HG03103 (cell line): ENCODE results near the gene CHRNA5.
"Not testable (repeated sequence)": the region's sequence is repeated elsewhere in the genome, so short reads cannot be mapped to it uniquely, and the experiment has no call there.

Experiments used
- ATAC-seq: cut with Tn5 transposase; IDR thresholded peaks from one replicate; pipeline ENCODE4 v1.9.1; 2021; ENCODE audit warnings: low read depth; ENCODE audit not compliant: unreplicated experiment

Gene CHRNA5

DNA sequence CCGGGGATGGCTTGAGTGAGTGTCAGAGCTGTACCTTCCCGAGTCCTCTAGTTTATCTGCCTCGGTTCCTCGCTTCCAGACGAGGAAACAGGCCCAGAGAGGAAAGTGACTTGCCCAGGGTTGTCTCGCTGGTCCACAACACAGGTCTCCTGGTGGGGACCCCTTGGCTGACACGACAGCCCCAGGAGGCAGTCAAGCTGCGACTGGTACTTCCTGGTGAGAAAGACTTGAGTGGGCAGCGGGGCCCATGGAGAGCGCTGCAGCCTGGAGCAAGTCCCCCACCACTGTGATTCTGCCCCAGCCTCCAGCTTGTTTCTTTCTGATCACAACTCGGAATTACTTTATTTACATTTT is 600 bp upstream of the CHRNA5 start:
- ATAC-seq: no peak

GRCh38 chr15:78565951-78566774 is 843 bp downstream of the CHRNA5 start:
- no peak for ATAC-seq

DNA sequence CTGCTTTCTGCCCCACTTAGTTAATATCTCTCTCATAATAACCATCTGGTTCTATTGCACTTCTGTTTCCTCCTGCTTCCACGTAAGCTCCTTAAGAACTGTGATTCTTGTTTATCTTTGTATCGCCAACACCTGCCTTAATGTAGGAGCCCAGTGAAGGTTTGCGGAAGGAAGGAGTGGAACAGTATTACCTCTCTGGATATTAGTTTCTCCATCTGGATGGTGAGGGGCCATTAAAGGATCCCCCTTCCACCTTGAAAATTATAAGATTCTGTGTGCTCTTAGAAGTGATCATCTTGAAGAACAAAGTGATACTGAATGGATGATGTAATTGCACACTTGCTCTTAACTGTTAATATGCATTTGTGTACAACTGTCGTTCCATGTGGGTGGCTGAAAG is 2.2 kb downstream of the CHRNA5 start:
- ATAC-seq: no peak

- ATAC-seq: no peak
Measured at GRCh38 chr15:78570710-78571109, 5.4 kb downstream of the CHRNA5 start.

GRCh38 chr15:78571382-78571781 is 6.1 kb downstream of the CHRNA5 start:
- no peak for ATAC-seq

DNA sequence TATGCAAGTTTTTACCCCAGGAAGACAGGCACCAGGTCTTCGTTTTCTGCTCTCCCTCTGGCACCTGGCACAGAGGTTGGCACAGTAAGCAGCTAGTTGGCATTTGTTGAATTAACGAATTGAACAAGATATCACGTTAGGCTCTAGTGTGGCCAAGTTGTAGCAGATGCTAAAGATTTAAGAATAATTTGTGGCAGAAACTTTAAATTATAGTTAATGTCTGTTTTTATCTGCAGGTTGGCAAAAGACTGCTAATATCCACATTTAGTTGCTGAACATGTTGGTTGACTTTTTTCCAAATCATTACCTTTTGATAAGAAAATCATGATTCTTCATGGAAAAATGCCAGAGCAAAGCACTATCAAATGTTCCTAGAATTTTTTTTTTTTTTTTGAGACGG is 8.1 kb downstream of the CHRNA5 start:
- no peak for ATAC-seq

- no peak for ATAC-seq
Measured at GRCh38 chr15:78574944-78575343, 9.6 kb downstream of the CHRNA5 start.

GRCh38 chr15:78597583-78597982 is 32.3 kb downstream of the CHRNA5 start:
- ATAC-seq: no peak

DNA sequence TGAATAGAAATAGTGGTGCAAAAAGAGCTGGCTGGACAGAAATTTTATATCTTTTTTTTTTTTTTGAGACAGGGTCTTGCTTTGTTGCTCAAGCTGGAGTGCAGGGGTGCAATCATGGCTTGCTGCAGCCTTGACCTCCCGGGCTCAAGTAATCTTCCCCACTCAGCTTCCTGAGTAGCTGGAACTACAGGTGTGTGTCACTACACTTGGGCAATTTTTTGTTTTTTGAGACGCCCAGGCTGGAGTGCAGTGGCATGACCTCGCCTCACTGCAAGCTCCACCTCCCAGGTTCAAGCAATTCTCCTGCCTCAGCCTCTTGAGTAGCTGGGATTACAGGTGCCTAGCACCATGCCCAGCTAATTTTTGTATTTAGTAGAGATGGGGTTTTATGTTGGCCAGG is 33.0 kb downstream of the CHRNA5 start:
- ATAC-seq: no peak

DNA sequence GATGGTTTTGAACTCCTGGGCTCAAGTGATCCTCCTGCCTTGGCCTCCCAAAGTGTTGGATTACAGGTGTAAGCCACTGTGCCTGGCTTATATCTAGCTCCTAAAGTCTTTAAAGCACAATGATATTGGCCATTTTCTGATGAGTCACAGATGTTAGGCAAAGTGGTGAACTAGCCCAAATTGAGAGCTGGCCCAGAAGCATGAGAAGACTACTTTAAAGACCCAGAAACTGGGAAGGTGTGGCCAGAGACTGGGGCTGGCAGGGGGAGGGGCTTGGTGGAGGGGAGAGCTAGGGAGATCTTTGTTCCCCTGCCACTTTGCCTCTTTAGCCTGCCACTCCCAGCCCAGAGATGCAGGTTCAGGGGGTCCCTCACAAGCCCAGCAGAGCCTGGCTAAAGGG is 33.9 kb downstream of the CHRNA5 start:
- no peak for ATAC-seq

DNA sequence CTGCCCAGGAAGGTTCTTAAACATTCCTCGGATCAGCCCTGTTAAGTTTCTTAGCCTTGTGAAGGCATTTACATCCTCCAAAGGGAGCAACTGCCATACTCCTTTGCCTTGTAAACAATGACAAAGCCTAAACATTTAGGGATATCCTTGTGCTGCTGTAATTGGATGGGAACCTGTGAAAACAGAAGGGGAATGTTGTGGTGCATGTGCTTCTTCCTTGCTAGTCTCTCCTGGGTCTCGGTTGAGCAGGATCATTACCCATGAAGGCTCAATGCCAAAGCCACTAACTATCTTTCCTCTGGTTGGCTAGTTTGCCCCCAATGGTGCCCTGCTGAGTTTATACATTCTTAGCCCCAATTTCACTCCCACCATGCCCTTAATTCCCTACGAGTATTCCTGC is 38.1 kb downstream of the CHRNA5 start:
- ATAC-seq: no peak

DNA sequence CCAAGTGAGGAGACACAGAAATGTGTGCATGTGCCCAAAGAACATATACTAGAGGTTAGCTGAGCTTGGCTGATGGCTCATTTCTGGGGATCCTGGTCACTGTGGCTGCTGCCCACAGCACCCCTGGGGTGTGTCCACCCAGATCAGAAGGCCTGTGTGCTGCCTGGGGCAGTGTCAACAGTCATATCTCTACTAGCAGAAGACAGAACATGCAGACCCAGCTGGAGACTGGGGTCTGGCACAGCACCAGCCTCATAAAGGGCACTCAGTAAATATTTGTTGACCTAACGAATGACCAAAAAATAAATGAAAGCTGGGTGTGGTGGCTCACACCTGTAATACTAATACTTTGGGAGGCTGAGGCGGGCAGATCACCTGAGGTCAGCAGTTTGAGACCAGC is 39.1 kb downstream of the CHRNA5 start:
- ATAC-seq: no peak

DNA sequence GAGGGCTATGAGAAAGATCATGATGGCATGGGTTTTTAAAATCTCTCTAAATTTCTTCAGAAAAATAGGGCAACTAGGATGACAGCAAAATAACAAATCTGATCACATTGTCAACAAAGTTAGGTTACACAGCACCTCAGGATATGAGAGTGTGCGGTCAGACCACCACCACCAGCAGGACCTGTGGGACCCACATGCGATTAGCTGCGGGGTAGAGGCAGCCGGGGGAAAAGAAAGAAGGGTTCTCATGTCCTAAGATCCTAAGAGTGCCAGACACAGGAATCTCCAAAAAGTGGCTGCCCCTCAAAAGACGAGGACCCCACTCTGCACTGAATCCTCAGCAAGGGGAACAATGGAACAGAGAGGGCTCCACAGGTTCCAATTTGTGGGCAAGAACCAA is 39.9 kb downstream of the CHRNA5 start:
- no peak for ATAC-seq

GRCh38 chr15:78605680-78606079 is 40.4 kb downstream of the CHRNA5 start:
- no peak for ATAC-seq

- not testable (repeated sequence) for ATAC-seq
Measured at GRCh38 chr15:78609551-78609950, 44.2 kb downstream of the CHRNA5 start.

DNA sequence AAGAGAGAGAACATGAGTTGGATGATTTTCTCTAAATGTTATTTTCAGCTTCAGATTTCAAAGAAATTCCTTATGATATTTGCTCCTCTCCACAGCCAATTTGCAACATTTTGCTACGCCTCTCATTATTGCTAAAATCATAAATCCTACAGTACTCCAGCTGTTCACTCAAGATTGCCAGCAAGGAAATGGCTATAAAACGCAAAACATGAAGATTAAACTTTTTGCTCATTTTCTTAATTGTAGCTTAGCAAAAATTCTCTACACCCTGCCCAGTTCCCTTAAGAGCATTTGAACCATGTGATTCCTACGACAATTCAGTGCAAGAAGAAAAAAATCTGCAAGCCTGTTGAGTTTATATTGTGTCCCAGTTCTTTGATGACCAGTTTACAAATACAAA is 48.7 kb downstream of the CHRNA5 start:
- no peak for ATAC-seq

GRCh38 chr15:78615151-78615589 is 49.9 kb downstream of the CHRNA5 start:
- no peak for ATAC-seq

DNA sequence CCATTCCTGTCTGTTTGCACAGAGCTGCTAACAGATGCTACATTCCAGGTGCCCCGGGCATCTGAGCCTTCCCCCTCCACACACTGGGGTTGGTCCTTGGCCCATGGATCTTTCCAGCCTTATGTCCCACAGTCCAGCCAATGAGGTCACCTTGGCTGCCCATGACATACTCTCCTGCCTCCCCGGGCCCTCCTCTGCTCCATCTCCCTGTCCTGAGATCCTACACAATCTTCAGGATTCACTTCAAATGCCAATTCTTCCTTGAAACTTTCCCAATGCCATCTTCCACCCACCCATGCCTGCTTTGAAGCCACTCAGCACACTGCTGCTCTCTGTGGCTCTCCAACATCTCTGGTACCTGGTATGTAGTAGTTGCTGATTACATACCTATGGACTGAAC is 51.2 kb downstream of the CHRNA5 start:
- no peak for ATAC-seq

GRCh38 chr15:78617076-78617475 is 51.8 kb downstream of the CHRNA5 start:
- ATAC-seq: no peak

DNA sequence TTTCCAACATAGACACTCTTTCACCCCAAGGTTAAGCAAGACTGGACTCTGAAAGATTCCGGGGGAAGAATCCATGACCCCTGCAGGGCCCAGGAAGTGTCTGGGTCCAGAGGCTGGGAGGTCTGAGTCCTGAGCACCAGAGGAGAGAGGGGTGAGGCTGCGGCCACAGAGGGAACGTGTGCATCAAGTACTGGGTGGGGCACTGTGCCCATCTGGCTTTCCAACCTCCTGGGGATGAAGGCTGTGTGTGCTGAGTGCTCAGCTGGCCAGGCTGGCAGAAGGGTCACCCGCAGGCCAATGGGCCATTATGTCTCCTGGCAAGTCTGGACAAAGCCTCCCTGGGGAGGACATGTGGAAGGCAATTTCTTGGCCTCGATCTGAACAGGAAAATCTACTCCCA is 52.2 kb downstream of the CHRNA5 start:
- ATAC-seq: no peak

DNA sequence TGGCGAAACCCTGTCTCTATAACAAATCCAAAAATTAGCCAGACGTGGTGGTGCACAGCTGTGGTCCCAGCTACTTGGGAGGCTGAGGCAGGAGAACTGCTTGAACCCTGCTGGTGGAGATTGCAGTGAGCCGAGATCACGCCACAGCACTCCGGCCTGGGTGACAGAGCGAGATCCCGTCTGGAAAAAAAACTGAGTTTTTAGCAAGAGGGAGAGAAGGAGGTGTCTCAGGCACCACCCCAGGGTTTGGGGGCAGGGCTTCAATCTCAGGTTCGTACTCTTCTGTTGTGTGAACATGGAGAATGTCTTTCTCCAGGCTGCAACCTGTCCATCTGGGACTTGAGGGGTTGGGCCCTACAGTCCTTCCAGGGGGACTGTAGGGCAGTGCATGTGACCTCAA is 52.7 kb downstream of the CHRNA5 start:
- no peak for ATAC-seq

DNA sequence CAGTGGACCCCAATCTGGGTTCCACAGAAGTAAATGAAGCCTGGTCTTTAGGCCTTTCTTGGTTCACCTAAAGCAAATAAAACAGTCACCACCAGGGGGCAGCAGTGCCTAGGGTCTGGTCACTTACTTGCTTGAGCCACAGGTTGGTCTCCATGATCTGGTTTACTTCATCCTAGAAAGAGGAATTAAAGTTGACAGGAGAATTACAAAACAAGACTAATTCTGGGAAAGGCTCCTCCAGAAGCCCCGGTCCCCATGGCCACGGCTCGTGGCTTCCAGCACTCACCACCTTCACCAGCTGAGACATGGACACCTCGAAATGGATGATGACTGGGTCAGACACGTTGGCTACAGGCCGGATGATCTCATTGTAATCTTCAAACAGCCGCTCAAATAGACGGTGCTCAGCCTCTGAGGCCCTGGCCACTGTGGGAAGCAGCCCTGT is 53.2 kb downstream of the CHRNA5 start:
- ATAC-seq: no peak
